Peyer's patch (tissue), 4 donors: ENCODE measurements around the gene DTX4. TPM values are rescaled to one million over a fixed set of nuclear protein-coding genes. Genes with fewer than 3 reads are reported as not detected.

Experiments
- DNase-seq, 3 donors: peaks; one replicate each; pipeline ENCODE4 v3.0.0-alpha.2; 2017 to 2019
- H3K27ac ChIP-seq, 4 donors: fragments of 200-600 bp; sonication (generic); one replicate each; pipeline ENCODE4 v1.5.1; 2016 to 2019
- H3K27me3 ChIP-seq, 2 donors: fragments of 200-600 bp; sonication (generic); one replicate each; pipeline ENCODE4 v1.5.1; 2019
- H3K36me3 ChIP-seq, 3 donors: fragments of 200-600 bp; sonication (generic); one replicate each; pipeline ENCODE4 v1.5.1; 2016 to 2019
- H3K4me1 ChIP-seq, 4 donors: fragments of 200-600 bp; sonication (generic); one replicate each; pipeline ENCODE4 v1.5.1; 2016 to 2019
- H3K4me3 ChIP-seq, 4 donors: fragments of 200-600 bp; sonication (generic); 1 replicate in 3 of 4; 2 replicates in 1 of 4; pipeline ENCODE4 v1.5.1; 2016 to 2019; ENCODE audit warnings: mild to moderate bottlenecking in 1 of 4
- H3K9me3 ChIP-seq, 4 donors: fragments of 200-600 bp; sonication (generic); one replicate each; pipeline ENCODE4 v1.5.1; 2016 to 2019; ENCODE audit warnings: mild to moderate bottlenecking in 1 of 4
- POLR2A ChIP-seq, 2 donors: fragments of 450-650 bp; IDR thresholded peaks; one replicate each; pipeline ENCODE4 v1.5.1; 2017; ENCODE audit warnings: antibody characterized with exemption in 2 of 2, mild to moderate bottlenecking in 2 of 2, moderate library complexity in 2 of 2
- total RNA-seq, 4 donors: library from RNA; depleted of rRNA; stranded (reverse); fragments of >200 nt; gene quantifications; one replicate each; pipeline ENCODE4 v1.1.0, GENCODE V29; 2016
- TF ChIP-seq, protein P1 (sequence below), 6 experiments: fragments of 450-650 bp in 4 of 6; fragments of 200-600 bp in 2 of 6; sonication (generic) in 1 of 6; IDR thresholded peaks; one replicate each; pipeline ENCODE4 v1.5.1; 2017 to 2019; ENCODE audit warnings: antibody characterized with exemption in 6 of 6, mild to moderate bottlenecking in 3 of 6, moderate library complexity in 1 of 6

DTX4 gene
- total RNA-seq, 4 donors from 2014 or later: 41.3 to 93.8 (median 60.9) TPM

GRCh38 chr11:59212744-59213631 lies 41.1 kb downstream of the DTX4 start, which contains the start of gene MPEG1:
TSS of gene MPEG1 (minus strand) at chr11:59212927. CDS start at chr11:59212865, 62 bp downstream.
- Histone ChIP-seq H3K36me3 (no peaks in the 10 kb centered on the region), H3K4me3 (peak within 1 kb of the TSS in 3 of 4 donors; percentile 29 to 39 (median 30)), H3K9me3 (no peaks in the 10 kb centered on the region), H3K27ac (peak within 1 kb of the TSS in 3 of 4 donors; percentile 33 to 83 (median 73)), H3K27me3 (no peaks in the 10 kb centered on the region), H3K4me1 (peaks cover 0 to 7% (median 0%) of the 10 kb centered on the region in 4 donors)
- peak in 1 of 3 donors; percentile 37 for DNase-seq
- TF ChIP-seq, protein P1, sequence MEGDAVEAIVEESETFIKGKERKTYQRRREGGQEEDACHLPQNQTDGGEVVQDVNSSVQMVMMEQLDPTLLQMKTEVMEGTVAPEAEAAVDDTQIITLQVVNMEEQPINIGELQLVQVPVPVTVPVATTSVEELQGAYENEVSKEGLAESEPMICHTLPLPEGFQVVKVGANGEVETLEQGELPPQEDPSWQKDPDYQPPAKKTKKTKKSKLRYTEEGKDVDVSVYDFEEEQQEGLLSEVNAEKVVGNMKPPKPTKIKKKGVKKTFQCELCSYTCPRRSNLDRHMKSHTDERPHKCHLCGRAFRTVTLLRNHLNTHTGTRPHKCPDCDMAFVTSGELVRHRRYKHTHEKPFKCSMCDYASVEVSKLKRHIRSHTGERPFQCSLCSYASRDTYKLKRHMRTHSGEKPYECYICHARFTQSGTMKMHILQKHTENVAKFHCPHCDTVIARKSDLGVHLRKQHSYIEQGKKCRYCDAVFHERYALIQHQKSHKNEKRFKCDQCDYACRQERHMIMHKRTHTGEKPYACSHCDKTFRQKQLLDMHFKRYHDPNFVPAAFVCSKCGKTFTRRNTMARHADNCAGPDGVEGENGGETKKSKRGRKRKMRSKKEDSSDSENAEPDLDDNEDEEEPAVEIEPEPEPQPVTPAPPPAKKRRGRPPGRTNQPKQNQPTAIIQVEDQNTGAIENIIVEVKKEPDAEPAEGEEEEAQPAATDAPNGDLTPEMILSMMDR (IDR thresholded peaks at IDR 0.05): peak in 1 of 6 experiments; percentile 1
- TF ChIP-seq POLR2A (IDR thresholded peaks at IDR 0.05): no peak

DNA sequence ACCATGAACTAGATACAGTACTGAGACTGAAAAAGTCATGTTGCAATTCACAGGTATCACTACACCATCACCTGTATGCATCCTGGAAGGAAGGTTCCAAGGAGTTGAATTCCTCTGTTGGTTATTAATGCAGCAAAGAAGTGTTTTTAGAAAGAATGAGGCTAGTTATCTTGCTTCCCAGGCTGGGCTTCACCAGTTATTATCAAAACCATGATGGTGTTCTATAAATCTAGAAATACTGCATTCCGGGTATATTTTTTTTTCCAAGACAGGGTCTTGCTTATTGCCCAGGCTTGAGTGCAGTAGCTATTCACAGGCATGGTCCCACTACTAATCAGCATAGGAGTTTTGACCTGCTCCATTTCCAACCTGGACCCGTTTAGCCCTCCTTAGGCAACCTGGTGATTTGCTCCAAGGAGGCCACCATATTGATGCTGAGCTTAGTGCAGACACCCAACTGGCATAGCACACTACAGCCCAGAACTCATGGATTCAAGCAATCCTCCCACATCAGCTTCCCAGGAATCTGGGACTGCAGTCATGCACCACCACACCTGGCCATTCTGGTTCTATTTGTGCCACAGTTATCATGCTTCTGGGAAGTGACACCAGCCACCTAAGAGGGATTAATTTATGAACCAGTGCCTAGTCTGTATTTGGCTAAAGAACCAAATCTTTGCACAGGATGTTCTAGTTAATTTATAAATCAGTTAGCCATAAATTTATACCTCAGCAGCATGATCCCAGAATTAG lies 42.4 kb downstream of the DTX4 start:
- no peak for TF ChIP-seq POLR2A (IDR thresholded peaks at IDR 0.05)
- TF ChIP-seq, protein P1 (IDR thresholded peaks at IDR 0.05): no peak
- Histone ChIP-seq H3K27me3 (no peaks in the 10 kb centered on the region), H3K27ac (peak overlapping the region in 1 of 4 donors; percentile 15)

DNA sequence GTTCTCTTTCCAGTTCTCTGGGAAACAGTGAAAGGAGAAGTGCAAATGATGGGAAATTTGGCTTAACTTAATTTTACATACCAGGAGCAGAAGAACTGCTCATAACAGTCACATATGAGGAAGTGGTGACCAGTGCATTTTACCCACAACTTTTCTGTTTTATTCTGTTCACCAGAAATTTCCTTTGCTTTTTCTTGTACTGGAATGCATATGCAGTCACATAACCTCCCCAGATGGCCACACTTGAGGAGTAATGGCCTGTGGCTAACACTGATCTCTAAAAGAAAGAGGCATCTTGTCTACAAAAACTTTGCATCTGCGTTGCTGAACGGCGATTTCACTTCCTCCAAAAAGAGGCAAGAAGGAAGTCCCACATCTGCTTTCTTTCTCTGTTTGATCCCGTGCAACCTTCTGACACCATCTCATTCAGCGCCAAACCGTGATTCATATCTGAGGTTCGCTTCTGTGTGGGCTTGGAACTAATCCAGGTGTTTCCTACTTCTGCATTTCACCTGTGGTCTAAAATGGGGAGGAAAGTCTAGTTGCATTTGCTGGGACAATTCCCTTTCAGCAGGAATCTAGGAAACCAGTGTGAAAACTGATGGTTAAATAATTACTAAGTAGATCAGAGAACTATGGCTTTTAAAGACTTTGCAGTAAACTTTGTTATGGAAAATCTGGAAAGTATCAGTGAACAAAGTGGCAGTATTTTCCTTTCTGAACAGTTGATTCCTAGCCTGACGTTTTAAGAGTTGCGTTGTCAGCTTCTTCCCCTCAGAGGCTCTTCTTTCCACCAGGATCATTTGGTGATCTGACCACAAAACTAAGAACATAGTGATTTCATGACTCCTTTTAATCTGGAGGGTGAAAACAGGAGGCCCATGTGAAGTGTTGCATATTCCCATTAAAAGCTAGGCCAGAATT lies 45.0 kb downstream of the DTX4 start:
- Histone ChIP-seq H3K27me3 (no peaks in the 10 kb centered on the region), H3K36me3 (no peaks in the 10 kb centered on the region), H3K4me1 (peaks cover 0 to 7% (median 0%) of the 10 kb centered on the region in 4 donors), H3K9me3 (no peaks in the 10 kb centered on the region), H3K4me3 (no peak overlapping the region), H3K27ac (peak overlapping the region; percentile 4 to 69 (median 56))
- no peak for TF ChIP-seq POLR2A (IDR thresholded peaks at IDR 0.05)
- TF ChIP-seq, protein P1 (IDR thresholded peaks at IDR 0.05): no peak
- peak in 2 of 3 donors; percentile 75 to 80 for DNase-seq

More for the DNA sequence above, 42.4 kb downstream of the DTX4 start:
- Histone ChIP-seq H3K4me1 (peaks cover 0 to 7% (median 0%) of the 10 kb centered on the region in 4 donors), H3K9me3 (no peaks in the 10 kb centered on the region), H3K4me3 (no peak overlapping the region), H3K36me3 (no peaks in the 10 kb centered on the region)
- no peak for DNase-seq

DNA sequence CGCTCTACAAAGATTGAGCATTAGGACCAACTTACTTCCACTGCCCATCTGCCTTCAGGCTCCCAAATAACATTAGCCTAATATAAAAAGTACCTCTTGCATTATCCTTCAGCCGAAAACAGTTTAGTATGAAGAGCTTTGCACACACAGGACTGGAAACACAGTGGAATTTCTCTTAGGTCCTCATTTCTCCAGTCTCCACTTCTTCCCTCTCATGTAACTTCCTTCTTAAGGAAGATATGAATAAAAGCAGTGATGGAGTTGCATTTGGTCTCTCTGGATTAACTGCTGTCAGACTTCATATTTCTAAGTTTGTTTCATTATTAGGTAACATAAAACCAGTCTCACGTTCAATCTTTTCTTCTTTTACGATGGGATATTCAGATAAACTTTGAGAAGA lies 46.4 kb downstream of the DTX4 start:
- no peak for DNase-seq
- Histone ChIP-seq H3K27ac (peak overlapping the region in 1 of 4 donors; percentile 60), H3K4me1 (peaks cover 0 to 5% (median 2%) of the 10 kb centered on the region in 4 donors), H3K9me3 (no peaks in the 10 kb centered on the region), H3K27me3 (no peaks in the 10 kb centered on the region), H3K4me3 (no peak overlapping the region), H3K36me3 (no peaks in the 10 kb centered on the region)
- TF ChIP-seq, protein P1 (IDR thresholded peaks at IDR 0.05): no peak
- TF ChIP-seq POLR2A (IDR thresholded peaks at IDR 0.05): no peak

DNA sequence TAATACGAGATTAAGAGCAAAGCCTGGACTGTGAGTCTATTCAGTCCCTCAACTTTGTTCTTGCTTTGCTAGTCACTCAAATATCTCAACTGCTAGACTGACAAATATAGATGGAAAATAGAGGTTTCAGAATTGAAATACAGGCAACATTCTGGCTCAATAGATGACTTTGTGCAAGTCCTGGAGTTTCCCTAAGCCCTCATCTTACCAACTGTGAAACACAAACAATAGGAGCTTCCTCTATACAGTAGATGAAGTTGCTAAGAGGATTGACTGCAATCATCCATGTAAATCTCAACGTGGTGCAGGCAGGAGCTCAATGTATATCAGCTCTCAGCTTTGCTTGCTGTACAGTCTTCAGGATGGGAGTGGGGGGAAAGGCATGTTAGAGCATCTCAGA lies 47.0 kb downstream of the DTX4 start:
- Histone ChIP-seq H3K27me3 (no peaks in the 10 kb centered on the region), H3K9me3 (no peaks in the 10 kb centered on the region), H3K4me1 (peaks cover 0 to 8% (median 2%) of the 10 kb centered on the region in 4 donors), H3K4me3 (no peak overlapping the region), H3K27ac (no peak overlapping the region), H3K36me3 (no peaks in the 10 kb centered on the region)
- TF ChIP-seq, protein P1 (IDR thresholded peaks at IDR 0.05): no peak
- DNase-seq: no peak
